ENCODE measurements around the gene YBX2. TPM values are rescaled to one million over a fixed set of nuclear protein-coding genes. Genes with fewer than 3 reads are reported as not detected.

Gene YBX2
- total RNA-seq, 1 donor from 2014 or later, result 2.2 TPM

GRCh38 chr17:7284911-7285310 is 9.5 kb downstream of the YBX2 start:
- DNase-seq (ENCODE audit: low spot score in 2 of 2, unreplicated experiment in 2 of 2), result no peak
- no peak overlapping the region for H3K4me3 Mint-ChIP-seq
- TF ChIP-seq CTCF (IDR thresholded peaks at IDR 0.05; ENCODE audit: unreplicated experiment), result no peak
- H3K4me1 Mint-ChIP-seq, result peaks cover 15% of the 10 kb centered on the region
- H3K27ac Mint-ChIP-seq, result no peak overlapping the region
- no peaks in the 10 kb centered on the region for H3K36me3 Mint-ChIP-seq
- no peaks in the 10 kb centered on the region for H3K9me3 Mint-ChIP-seq
- H3K27me3 Mint-ChIP-seq (ENCODE audit: low read depth), result peaks cover 40% of the 10 kb centered on the region

- no peak overlapping the region for H3K27ac Mint-ChIP-seq
- peaks cover 39% of the 10 kb centered on the region for H3K27me3 Mint-ChIP-seq (ENCODE audit: low read depth)
- DNase-seq (ENCODE audit: low spot score in 2 of 2, unreplicated experiment in 2 of 2), result no peak
- H3K4me1 Mint-ChIP-seq, result peaks cover 15% of the 10 kb centered on the region
- no peak overlapping the region for H3K4me3 Mint-ChIP-seq
- H3K9me3 Mint-ChIP-seq, result no peaks in the 10 kb centered on the region
- no peaks in the 10 kb centered on the region for H3K36me3 Mint-ChIP-seq
- no peak for TF ChIP-seq CTCF (IDR thresholded peaks at IDR 0.05; ENCODE audit: unreplicated experiment)
Measured at GRCh38 chr17:7283471-7284216, 10.8 kb downstream of the YBX2 start.

- peaks cover 15% of the 10 kb centered on the region for H3K4me1 Mint-ChIP-seq
- no peak for DNase-seq (ENCODE audit: low spot score in 2 of 2, unreplicated experiment in 2 of 2)
- no peaks in the 10 kb centered on the region for H3K9me3 Mint-ChIP-seq
- no peak overlapping the region for H3K27ac Mint-ChIP-seq
- no peaks in the 10 kb centered on the region for H3K36me3 Mint-ChIP-seq
- H3K4me3 Mint-ChIP-seq, result peak overlapping the region; percentile 73
- peaks cover 31% of the 10 kb centered on the region for H3K27me3 Mint-ChIP-seq (ENCODE audit: low read depth)
- TF ChIP-seq CTCF (IDR thresholded peaks at IDR 0.05; ENCODE audit: unreplicated experiment), result no peak
Measured at GRCh38 chr17:7282752-7283321, 11.6 kb downstream of the YBX2 start.

- H3K36me3 Mint-ChIP-seq, result no peaks in the 10 kb centered on the region
- no peak for TF ChIP-seq CTCF (IDR thresholded peaks at IDR 0.05; ENCODE audit: unreplicated experiment)
- no peak for DNase-seq (ENCODE audit: low spot score in 2 of 2, unreplicated experiment in 2 of 2)
- peaks cover 28% of the 10 kb centered on the region for H3K27me3 Mint-ChIP-seq (ENCODE audit: low read depth)
- H3K27ac Mint-ChIP-seq, result no peak overlapping the region
- H3K9me3 Mint-ChIP-seq, result no peaks in the 10 kb centered on the region
- H3K4me1 Mint-ChIP-seq, result peaks cover 15% of the 10 kb centered on the region
- H3K4me3 Mint-ChIP-seq, result peak overlapping the region; percentile 73
Measured at GRCh38 chr17:7281953-7282751, 12.3 kb downstream of the YBX2 start.

- peaks cover 25% of the 10 kb centered on the region for H3K27me3 Mint-ChIP-seq (ENCODE audit: low read depth)
- TF ChIP-seq CTCF (IDR thresholded peaks at IDR 0.05; ENCODE audit: unreplicated experiment), result no peak
- no peaks in the 10 kb centered on the region for H3K9me3 Mint-ChIP-seq
- H3K36me3 Mint-ChIP-seq, result no peaks in the 10 kb centered on the region
- H3K4me3 Mint-ChIP-seq, result peak within 1 kb of the TSS; percentile 73
- peaks cover 15% of the 10 kb centered on the region for H3K4me1 Mint-ChIP-seq
- H3K27ac Mint-ChIP-seq, result peak within 1 kb of the TSS; percentile 75
- peak; percentile 90 to 95 for DNase-seq (ENCODE audit: low spot score in 2 of 2, unreplicated experiment in 2 of 2)
Measured at GRCh38 chr17:7281074-7281952, 13.1 kb downstream of the YBX2 start, which contains the start of gene SLC2A4. TSS of gene SLC2A4 (plus strand) at chr17:7281718. CDS start at chr17:7281935, 217 bp downstream.

Measured in mesothelial cell of epicardium (in vitro differentiated cells).